GM18907 (cell line): ENCODE measurements around the gene CTNNA3.

Source experiments
- ATAC-seq: cut with Tn5 transposase; IDR thresholded peaks from one replicate; pipeline ENCODE4 v1.9.1; 2021; ENCODE audit warnings: mild to moderate bottlenecking, moderate library complexity; ENCODE audit not compliant: unreplicated experiment

Gene CTNNA3

GRCh38 chr10:66783316-66783715, 912.7 kb downstream of the CTNNA3 start:
- ATAC-seq, result no peak

DNA sequence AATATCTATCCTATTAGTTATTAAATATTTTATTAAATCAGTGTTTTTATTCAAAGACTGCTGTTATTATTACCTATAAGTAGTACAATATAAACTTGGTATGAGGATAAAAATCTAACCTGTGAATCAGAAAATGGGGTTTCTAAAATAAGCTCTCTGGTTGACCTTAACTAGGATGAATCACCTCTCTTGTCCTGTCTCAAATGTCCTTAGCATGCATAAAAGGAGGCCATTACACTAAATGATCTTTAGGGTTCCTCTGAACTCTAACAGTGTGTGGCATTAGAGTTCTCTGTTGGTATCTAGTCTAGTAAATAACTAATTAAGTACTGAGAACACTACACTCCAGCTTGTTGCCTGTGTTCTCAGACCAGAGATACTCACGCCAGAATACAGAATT, 913.2 kb downstream of the CTNNA3 start:
- no peak for ATAC-seq

DNA sequence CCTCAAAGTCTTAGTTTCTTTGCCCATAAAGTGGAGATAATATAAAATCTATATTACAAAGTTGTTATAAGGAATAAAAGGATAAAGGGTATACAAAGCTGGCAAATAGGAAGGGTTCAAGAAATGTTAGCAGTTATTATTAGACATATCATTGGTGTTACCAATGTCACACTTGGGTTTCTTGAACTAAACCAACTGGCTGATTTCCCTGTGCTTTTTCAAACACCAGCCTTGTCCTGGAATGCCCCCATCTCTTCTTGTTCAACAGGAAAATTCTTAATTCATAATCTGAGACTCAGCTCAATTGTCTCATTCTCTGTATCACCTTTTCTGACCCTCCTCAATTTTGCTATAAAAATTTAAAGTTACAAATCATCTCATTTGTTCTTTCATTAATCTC, 913.9 kb downstream of the CTNNA3 start:
- no peak for ATAC-seq

- no peak for ATAC-seq
Measured at GRCh38 chr10:66780796-66781195, 915.2 kb downstream of the CTNNA3 start.

DNA sequence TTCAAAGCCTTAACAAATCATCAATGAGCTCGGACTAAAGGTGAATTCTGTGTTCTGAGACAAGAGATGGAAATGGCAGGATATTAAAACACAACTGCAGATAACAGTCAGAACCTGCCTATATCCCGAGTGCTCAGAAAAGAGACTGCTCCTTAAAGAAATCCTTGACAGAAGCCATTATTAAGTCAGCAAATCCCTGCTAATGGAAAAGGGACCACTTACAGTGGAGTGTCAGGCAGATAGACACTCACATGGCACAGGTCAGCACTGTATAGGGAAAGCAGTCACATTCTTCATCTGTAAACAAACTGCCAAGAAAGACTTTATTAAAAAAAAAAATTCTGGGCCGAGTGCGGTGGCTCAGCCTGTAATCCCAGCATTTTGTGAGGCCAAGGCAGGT, 917.6 kb downstream of the CTNNA3 start:
- ATAC-seq, result no peak

GRCh38 chr10:66777665-66778064, 918.3 kb downstream of the CTNNA3 start:
- ATAC-seq, result no peak

- ATAC-seq, result no peak
Measured at GRCh38 chr10:66773472-66773817, 922.5 kb downstream of the CTNNA3 start.

DNA sequence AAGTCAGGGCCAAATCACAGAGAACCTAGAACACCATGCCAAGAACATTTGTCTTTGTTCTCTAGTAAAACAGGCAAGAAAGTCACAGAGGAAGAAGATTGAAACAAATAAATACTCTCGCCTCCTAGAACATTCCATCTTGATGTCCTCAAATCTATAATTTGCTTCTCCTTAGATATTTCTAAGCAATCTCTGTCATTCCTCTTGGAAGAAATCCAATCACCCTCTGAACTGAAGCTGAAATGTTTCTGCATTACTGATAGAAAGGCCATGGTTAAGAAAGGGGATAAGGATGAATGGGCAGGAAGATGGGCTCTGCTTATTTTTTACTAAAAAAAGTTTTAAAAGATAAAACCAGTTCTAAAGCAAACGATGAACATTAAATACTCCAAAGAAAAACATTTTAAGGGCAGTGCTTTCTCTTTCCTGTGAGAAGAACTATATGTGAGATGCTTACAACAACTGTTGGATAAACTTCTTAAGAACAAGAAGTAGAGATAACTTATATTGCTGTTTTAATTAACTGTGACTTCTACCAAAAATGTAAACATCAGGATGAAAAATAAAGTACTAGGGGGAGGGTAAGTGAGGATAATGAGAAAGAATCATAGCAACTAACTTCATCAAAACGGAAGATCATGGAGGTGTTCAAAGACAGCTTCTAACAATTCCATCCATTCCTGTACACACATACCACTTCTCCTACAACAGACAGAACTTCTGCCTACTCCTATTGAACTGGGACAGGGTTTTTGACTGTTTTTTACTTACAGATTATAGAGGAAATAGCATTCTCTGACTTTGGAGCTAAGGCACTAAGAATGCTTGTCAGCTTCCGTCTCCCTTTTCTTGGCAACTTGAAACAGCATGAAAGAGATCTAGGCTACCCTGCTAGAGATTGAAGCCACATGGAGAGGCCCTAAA, 923.2 kb downstream of the CTNNA3 start:
- ATAC-seq, result no peak

GRCh38 chr10:66767707-66768106, 928.3 kb downstream of the CTNNA3 start:
- no peak for ATAC-seq

GRCh38 chr10:66762218-66762729, 933.7 kb downstream of the CTNNA3 start:
- no peak for ATAC-seq

GRCh38 chr10:66760941-66761340, 935.1 kb downstream of the CTNNA3 start:
- no peak for ATAC-seq

DNA sequence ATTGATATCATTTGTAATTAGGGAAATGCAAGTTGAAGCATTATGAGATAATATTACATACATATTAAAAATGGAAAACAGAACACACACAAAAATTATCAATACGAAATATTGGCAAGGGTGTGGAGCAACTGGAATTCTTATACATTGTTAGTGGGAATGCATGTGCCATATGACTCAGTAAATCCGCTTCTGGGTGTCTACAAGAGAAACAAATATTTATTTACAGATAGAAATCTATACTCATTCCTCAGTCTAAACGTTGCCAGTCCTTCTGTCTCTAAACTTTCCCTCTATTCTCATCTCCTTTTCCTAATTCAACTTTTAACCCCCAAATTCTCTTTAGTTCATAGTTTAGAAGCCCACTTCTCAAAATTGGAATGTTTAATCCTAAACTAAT, 940.5 kb downstream of the CTNNA3 start:
- ATAC-seq, result no peak

- no peak for ATAC-seq
Measured at GRCh38 chr10:66752714-66753113, 943.3 kb downstream of the CTNNA3 start.

DNA sequence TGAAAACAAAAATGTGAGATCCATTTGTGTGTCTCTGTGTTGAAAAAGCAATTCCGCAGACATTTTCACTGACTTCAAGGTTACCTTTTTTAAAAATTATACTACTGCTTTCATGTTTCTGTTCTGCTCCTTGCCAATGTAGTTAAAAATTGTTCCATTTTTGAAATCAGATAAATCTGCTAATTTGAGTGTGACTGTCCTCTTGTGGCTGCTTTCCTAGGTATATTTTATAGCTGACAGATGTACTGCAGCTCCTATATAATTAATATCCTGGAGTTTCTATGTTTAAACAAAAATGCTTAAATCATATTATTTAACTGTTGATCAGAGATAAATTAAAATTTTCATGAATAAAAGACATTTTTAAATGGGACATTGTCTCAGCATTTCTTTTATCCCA, 947.8 kb downstream of the CTNNA3 start:
- no peak for ATAC-seq

- ATAC-seq, result no peak
Measured at GRCh38 chr10:66747451-66747850, 948.5 kb downstream of the CTNNA3 start.

DNA sequence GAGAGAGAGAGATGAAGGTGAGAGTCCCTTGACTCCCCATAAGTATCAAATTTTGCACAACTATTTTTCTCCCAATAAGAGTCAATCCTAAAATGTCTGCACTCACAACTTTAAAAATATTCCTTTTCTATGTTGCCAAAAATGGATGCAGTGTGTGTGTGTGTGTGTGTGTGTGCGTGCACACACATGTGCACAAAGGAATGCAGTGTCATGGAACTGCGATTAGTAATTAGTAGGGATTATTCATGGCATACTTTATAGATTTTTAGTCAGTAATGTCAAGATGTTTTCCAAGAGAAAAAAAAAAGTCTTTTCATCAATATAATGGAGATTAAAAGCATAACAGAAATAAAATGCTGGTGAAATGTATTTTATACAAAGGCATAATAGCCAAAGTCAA, 949.3 kb downstream of the CTNNA3 start:
- no peak for ATAC-seq

GRCh38 chr10:66746246-66746645, 949.7 kb downstream of the CTNNA3 start:
- ATAC-seq, result no peak

DNA sequence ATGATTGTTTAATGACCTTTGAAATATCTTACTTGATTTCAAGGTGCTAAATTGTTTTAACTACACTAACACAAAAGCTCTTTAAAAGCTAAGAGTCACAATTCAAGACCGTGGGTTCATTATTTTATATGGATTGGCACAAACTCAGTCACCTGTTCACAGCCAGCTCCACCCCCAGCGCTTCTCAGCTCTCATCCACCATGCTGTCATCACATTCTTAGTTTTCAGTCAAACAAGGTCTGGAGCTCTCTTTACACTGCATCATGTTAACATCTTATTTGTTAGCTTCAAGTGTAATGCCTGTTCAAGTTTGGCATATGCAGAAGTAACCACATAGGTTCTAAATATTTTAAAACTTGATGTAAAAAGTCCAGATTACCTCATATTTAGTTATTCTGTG, 951.1 kb downstream of the CTNNA3 start:
- no peak for ATAC-seq

DNA sequence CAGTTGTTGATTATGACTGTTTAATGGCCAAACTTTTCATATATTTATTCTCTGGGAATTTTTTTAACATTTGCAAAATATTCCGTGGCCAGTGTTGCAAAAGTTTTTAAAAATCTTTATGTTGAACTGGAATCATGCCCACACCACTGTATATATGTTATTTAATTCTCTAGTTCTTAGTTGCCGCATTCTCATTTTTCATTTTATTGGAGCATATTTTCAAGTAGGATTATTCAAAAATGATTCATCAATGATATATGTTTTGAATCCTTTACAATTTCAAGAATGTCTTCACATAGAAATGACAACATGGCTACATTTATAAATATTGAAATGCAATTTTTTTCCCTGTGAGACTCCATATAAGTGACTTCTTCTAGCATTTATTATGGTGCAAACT, 958.8 kb downstream of the CTNNA3 start:
- no peak for ATAC-seq

DNA sequence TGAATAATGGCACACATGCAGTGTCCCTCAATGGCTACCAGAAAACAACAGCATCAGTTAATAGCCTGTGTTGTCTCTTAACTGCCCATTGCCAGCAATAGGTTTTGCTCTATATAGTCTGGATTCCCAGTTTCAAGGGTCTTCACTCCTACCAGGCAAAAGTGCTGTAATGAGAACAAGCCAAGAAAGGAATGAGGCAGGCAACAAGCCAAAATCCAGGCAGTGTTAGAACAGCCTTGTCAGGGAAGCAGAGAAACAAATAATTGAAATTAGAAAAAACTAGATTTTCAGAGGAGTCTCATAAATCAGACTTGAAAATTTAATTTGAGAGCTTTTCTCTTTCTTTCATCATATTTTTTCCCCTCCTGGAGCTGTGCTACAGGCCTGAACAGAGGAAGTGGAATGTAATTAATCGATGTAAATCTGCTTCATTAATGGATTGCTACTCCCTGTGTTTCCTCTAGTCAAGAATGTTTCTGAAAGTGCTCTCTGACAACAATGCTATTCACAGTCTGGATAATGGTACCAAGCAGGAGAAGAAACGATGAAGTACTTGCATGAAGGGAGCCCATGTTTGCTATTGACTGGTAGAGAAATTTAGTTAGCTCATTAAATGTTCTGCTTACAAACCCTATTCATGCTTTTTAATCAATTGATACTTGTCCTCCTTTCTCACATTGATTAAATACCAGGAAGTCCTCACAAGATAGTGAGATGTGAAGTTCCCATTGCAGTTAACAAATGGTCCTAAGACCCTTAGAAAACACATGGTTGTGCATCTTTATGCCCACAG, 972.2 kb downstream of the CTNNA3 start:
- ATAC-seq, result no peak

- no peak for ATAC-seq
Measured at GRCh38 chr10:66719483-66719882, 976.5 kb downstream of the CTNNA3 start.
